A549 (cell line): ENCODE data around the gene CREB5.

Experiments
- MYC ChIP-seq: IDR thresholded peaks from 2 replicates; pipeline ENCODE4 v1.6.1; 2012; ENCODE audit warnings: mild to moderate bottlenecking, inconsistent platforms, low read length, improper control_type of control experiment, borderline replicate concordance
- TF ChIP-seq, protein P1 (sequence below): fragments of 450-650 bp; IDR thresholded peaks from 2 replicates; pipeline ENCODE4 v1.6.1; 2014; ENCODE audit warnings: antibody characterized with exemption
- TF ChIP-seq, protein P2 (sequence below): fragments of >200 bp; sonication (Bioruptor Twin); formaldehyde crosslinking; IDR thresholded peaks from 3 replicates; pipeline ENCODE4 v1.5.1; 2016
- TF ChIP-seq, protein P3 (sequence below): fragments of >200 bp; sonication (Bioruptor Twin); formaldehyde crosslinking; IDR thresholded peaks from 2 replicates; pipeline ENCODE4 v1.6.1; 2016

DNA sequence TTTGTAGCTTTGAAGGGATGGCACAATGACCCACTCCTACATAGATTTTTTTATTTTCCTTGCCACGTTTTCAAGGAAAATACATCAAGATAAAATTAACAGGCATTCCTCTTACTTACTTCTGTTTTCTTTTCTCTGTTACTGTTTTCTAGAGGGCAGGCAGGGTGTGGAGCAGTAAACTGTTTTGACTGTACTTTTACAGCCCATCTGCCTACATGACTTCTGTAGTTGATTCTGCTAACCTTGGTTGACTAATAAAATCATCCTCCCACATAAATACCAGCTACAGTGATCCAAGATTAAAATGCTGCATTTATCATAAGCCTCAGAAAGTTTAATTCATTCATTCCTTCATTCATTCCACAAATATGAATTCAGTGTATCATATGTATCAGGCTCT, 387.3 kb downstream of the CREB5 start:
- TF ChIP-seq, protein P1, sequence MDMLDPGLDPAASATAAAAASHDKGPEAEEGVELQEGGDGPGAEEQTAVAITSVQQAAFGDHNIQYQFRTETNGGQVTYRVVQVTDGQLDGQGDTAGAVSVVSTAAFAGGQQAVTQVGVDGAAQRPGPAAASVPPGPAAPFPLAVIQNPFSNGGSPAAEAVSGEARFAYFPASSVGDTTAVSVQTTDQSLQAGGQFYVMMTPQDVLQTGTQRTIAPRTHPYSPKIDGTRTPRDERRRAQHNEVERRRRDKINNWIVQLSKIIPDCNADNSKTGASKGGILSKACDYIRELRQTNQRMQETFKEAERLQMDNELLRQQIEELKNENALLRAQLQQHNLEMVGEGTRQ, result no peak
- TF ChIP-seq, protein P2, sequence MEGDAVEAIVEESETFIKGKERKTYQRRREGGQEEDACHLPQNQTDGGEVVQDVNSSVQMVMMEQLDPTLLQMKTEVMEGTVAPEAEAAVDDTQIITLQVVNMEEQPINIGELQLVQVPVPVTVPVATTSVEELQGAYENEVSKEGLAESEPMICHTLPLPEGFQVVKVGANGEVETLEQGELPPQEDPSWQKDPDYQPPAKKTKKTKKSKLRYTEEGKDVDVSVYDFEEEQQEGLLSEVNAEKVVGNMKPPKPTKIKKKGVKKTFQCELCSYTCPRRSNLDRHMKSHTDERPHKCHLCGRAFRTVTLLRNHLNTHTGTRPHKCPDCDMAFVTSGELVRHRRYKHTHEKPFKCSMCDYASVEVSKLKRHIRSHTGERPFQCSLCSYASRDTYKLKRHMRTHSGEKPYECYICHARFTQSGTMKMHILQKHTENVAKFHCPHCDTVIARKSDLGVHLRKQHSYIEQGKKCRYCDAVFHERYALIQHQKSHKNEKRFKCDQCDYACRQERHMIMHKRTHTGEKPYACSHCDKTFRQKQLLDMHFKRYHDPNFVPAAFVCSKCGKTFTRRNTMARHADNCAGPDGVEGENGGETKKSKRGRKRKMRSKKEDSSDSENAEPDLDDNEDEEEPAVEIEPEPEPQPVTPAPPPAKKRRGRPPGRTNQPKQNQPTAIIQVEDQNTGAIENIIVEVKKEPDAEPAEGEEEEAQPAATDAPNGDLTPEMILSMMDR, result no peak
- TF ChIP-seq, protein P3, sequence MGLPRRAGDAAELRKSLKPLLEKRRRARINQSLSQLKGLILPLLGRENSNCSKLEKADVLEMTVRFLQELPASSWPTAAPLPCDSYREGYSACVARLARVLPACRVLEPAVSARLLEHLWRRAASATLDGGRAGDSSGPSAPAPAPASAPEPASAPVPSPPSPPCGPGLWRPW, result no peak
- TF ChIP-seq MYC, result no peak
